Ishikawa (cell line): ENCODE results near the gene FAHD1.

Source experiments
- CREB1 ChIP-seq: IDR thresholded peaks from 2 replicates; pipeline ENCODE4 v1.6.1; 2012; ENCODE audit warnings: low read depth
- FOXM1 ChIP-seq: IDR thresholded peaks from 2 replicates; pipeline ENCODE4 v1.6.1; 2012; ENCODE audit warnings: low read depth, borderline replicate concordance
- NFIC ChIP-seq: IDR thresholded peaks from 2 replicates; pipeline ENCODE4 v1.6.1; 2012
- REST ChIP-seq: IDR thresholded peaks from 2 replicates; pipeline ENCODE4 v1.6.1; 2012; ENCODE audit warnings: low read depth, mild to moderate bottlenecking
- TAF1 ChIP-seq: IDR thresholded peaks from 2 replicates; pipeline ENCODE4 v1.6.1; 2012; ENCODE audit warnings: low read depth, mild to moderate bottlenecking
- USF1 ChIP-seq: IDR thresholded peaks from 2 replicates; pipeline ENCODE4 v1.6.1; 2012
- YY1 ChIP-seq: IDR thresholded peaks from 2 replicates; pipeline ENCODE4 v1.6.1; 2012; ENCODE audit warnings: low read depth

- TF ChIP-seq CREB1, result no peak
- TF ChIP-seq REST, result no peak
- TF ChIP-seq YY1, result no peak
- no peak for TF ChIP-seq FOXM1
- no peak for TF ChIP-seq USF1
- no peak for TF ChIP-seq TAF1
- TF ChIP-seq NFIC, result no peak
Measured at GRCh38 chr16:1815461-1815860, 11.5 kb upstream of the FAHD1 start.
